GM12873 (cell line): Measurements from ENCODE around the gene SLC7A14.
A peak's percentile ranks its signal among the peaks of the same experiment; 100 is the strongest.

ENCODE experiments used
- CTCF ChIP-seq: IDR thresholded peaks from 2 replicates; pipeline ENCODE4 v1.5.1; 2012; ENCODE audit warnings: low read depth, mild to moderate bottlenecking, moderate library complexity, low read length, control low read depth; ENCODE audit not compliant: insufficient read depth; ENCODE audit errors: missing control alignments

Gene SLC7A14

GRCh38 chr3:170507063-170507462, 78.8 kb downstream of the SLC7A14 start:
- no peak for TF ChIP-seq CTCF

- no peak for TF ChIP-seq CTCF
Measured at GRCh38 chr3:170506556-170506955, 79.3 kb downstream of the SLC7A14 start.

- TF ChIP-seq CTCF = no peak
Measured at GRCh38 chr3:170502297-170502696, 83.6 kb downstream of the SLC7A14 start.

- TF ChIP-seq CTCF = no peak
Measured at GRCh38 chr3:170500995-170501394, 84.9 kb downstream of the SLC7A14 start.

GRCh38 chr3:170500462-170500861, 85.4 kb downstream of the SLC7A14 start:
- TF ChIP-seq CTCF = no peak

GRCh38 chr3:170499562-170500156, 86.2 kb downstream of the SLC7A14 start:
- TF ChIP-seq CTCF = peak; percentile 56

- TF ChIP-seq CTCF = no peak
Measured at GRCh38 chr3:170497207-170498095, 88.4 kb downstream of the SLC7A14 start.
